HEK293 (cell line): ENCODE results near the gene SPHK1.
"Not testable (repeated sequence)": the region's sequence is repeated elsewhere in the genome, so short reads cannot be mapped to it uniquely, and the experiment has no call there.

Experiments
- CTCF ChIA-PET: fragments of 350-600 bp; formaldehyde crosslinking; extraction: SDS; loops from one replicate; lab custom pipeline; 2021; ENCODE audit warnings: antibody characterized with exemption; lab: Yijun Ruan, JAX
- POLR2A ChIA-PET: fragments of 300-600 bp; formaldehyde crosslinking; extraction: SDS; loops from one replicate; lab custom pipeline; 2020; ENCODE audit warnings: antibody characterized with exemption, inconsistent platforms; lab: Yijun Ruan, JAX
- H3K27ac ChIP-seq: fragments of 200-500 bp; sonication (Bioruptor generic); 2 replicates; pipeline ENCODE4 v1.5.1; 2014; ENCODE audit warnings: low read depth, low read length, control low read depth, inconsistent platforms; ENCODE audit errors: extremely low read depth
- H3K36me3 ChIP-seq, 2 experiments: fragments of 200-500 bp in 1 of 2; sonication (Bioruptor generic) in 1 of 2; 1 replicate in 1 of 2; 2 replicates in 1 of 2; pipeline ENCODE4 v1.5.1; 2014 to 2017; ENCODE audit warnings: inconsistent platforms in 2 of 2, low read length in 2 of 2; ENCODE audit not compliant: control insufficient read depth in 2 of 2, insufficient read depth in 1 of 2
- H3K4me1 ChIP-seq: fragments of 200-500 bp; sonication (Bioruptor generic); 2 replicates; pipeline ENCODE4 v1.5.1; 2014; ENCODE audit warnings: mild to moderate bottlenecking, low read length, inconsistent platforms; ENCODE audit not compliant: control insufficient read depth, insufficient read depth
- H3K4me3 ChIP-seq: 2 replicates; pipeline ENCODE4 v1.5.1; 2011; ENCODE audit warnings: low read depth, mild to moderate bottlenecking, control low read depth, low read length, moderate library complexity
- H3K9me3 ChIP-seq: fragments of 200-500 bp; sonication (Bioruptor generic); 2 replicates; pipeline ENCODE4 v1.5.1; 2014; ENCODE audit warnings: low read depth, low read length, inconsistent platforms; ENCODE audit not compliant: control insufficient read depth, insufficient read depth
- BCL11A ChIP-seq: fragments of 450-650 bp; formaldehyde crosslinking; IDR thresholded peaks from 2 replicates; pipeline ENCODE4 v1.5.1; 2016; ENCODE audit warnings: low read depth, missing biosample characterization, missing genetic modification characterization
- KLF10 ChIP-seq: fragments of 450-650 bp; IDR thresholded peaks from 2 replicates; pipeline ENCODE4 v1.5.1; 2018; ENCODE audit warnings: missing biosample characterization, mild to moderate bottlenecking, missing genetic modification characterization
- MYNN ChIP-seq: fragments of 450-650 bp; formaldehyde crosslinking; IDR thresholded peaks from 2 replicates; pipeline ENCODE4 v1.5.1; 2016; ENCODE audit warnings: missing biosample characterization, missing genetic modification characterization, borderline replicate concordance
- WT1 ChIP-seq: fragments of 450-650 bp; formaldehyde crosslinking; IDR thresholded peaks from 2 replicates; pipeline ENCODE4 v1.5.1; 2016; ENCODE audit warnings: missing biosample characterization, missing genetic modification characterization
- ZBTB17 ChIP-seq: fragments of 450-650 bp; formaldehyde crosslinking; IDR thresholded peaks from 2 replicates; pipeline ENCODE4 v1.5.1; 2016; ENCODE audit warnings: missing biosample characterization, missing genetic modification characterization
- ZFP3 ChIP-seq: fragments of 450-650 bp; formaldehyde crosslinking; IDR thresholded peaks from 2 replicates; pipeline ENCODE4 v1.5.1; 2016; ENCODE audit warnings: low read depth, missing biosample characterization, missing genetic modification characterization
- ZNF112 ChIP-seq: fragments of 450-650 bp; formaldehyde crosslinking; IDR thresholded peaks from 2 replicates; pipeline ENCODE4 v1.5.0; 2017; ENCODE audit warnings: missing biosample characterization, missing genetic modification characterization
- ZNF133 ChIP-seq: fragments of 450-650 bp; formaldehyde crosslinking; IDR thresholded peaks from 2 replicates; pipeline ENCODE4 v1.5.1; 2016; ENCODE audit warnings: missing biosample characterization, missing genetic modification characterization
- ZNF146 ChIP-seq: fragments of 450-650 bp; formaldehyde crosslinking; IDR thresholded peaks from 2 replicates; pipeline ENCODE4 v1.5.1; 2016; ENCODE audit warnings: missing biosample characterization, missing genetic modification characterization
- ZNF18 ChIP-seq: fragments of 450-650 bp; formaldehyde crosslinking; IDR thresholded peaks from 2 replicates; pipeline ENCODE4 v1.5.1; 2016; ENCODE audit warnings: missing biosample characterization, missing genetic modification characterization
- ZNF292 ChIP-seq: fragments of 450-650 bp; formaldehyde crosslinking; IDR thresholded peaks from 2 replicates; pipeline ENCODE4 v1.5.1; 2016; ENCODE audit warnings: low read depth, missing biosample characterization, missing genetic modification characterization, borderline replicate concordance
- ZNF426 ChIP-seq: fragments of 450-650 bp; formaldehyde crosslinking; IDR thresholded peaks from 2 replicates; pipeline ENCODE4 v1.5.1; 2017; ENCODE audit warnings: missing biosample characterization, missing genetic modification characterization, mild to moderate bottlenecking, inconsistent platforms, moderate library complexity
- ZNF639 ChIP-seq: fragments of 450-650 bp; formaldehyde crosslinking; IDR thresholded peaks from 2 replicates; pipeline ENCODE4 v1.5.1; 2016; ENCODE audit warnings: missing biosample characterization, missing genetic modification characterization
- ZNF664 ChIP-seq: fragments of 450-650 bp; formaldehyde crosslinking; IDR thresholded peaks from 2 replicates; pipeline ENCODE4 v1.5.1; 2016; ENCODE audit warnings: missing biosample characterization, missing genetic modification characterization
- ZNF777 ChIP-seq: fragments of 450-650 bp; formaldehyde crosslinking; IDR thresholded peaks from 2 replicates; pipeline ENCODE4 v1.5.1; 2017; ENCODE audit warnings: missing biosample characterization, missing genetic modification characterization, borderline replicate concordance
- TF ChIP-seq, protein P1 (sequence below): fragments of 450-650 bp; formaldehyde crosslinking; conservative IDR thresholded peaks from 2 replicates; pipeline ENCODE4 v1.5.1; 2016; ENCODE audit warnings: low read depth, missing biosample characterization, missing genetic modification characterization

The SPHK1 gene

GRCh38 chr17:76345377-76345974 lies 38.9 kb upstream of the SPHK1 start:
- ChIA-PET POLR2A (interaction anchor here (0.6 kb wide), 1 partner anchor 8 kb away, joined by 3 read pairs; no protein-coding TSS in a partner anchor), CTCF (interaction anchor here (1.1 kb wide), 1 partner anchor 66 kb away, joined by 3 read pairs; no protein-coding TSS in a partner anchor)
- no peaks in the 10 kb centered on the region for H3K9me3 ChIP-seq
- TF ChIP-seq ZNF112 (tag by site-specific recombination) (no peak), KLF10 (tag by site-specific recombination) (no peak), ZFP3 (tag by site-specific recombination) (no peak), ZBTB17 (tag by site-specific recombination) (peak; percentile 81), ZNF777 (tag by site-specific recombination) (no peak), MYNN (tag by site-specific recombination) (no peak), ZNF133 (tag by site-specific recombination) (no peak), WT1 (tag by site-specific recombination) (no peak), BCL11A (tag by site-specific recombination) (no peak), ZNF639 (no peak), ZNF292 (tag by site-specific recombination) (no peak), ZNF146 (tag by site-specific recombination) (no peak), ZNF426 (tag by site-specific recombination) (no peak), ZNF18 (no peak), ZNF664 (tag by site-specific recombination) (peak; percentile 43; the same call in 1 of the 2 replicates)
- TF ChIP-seq, protein P1, sequence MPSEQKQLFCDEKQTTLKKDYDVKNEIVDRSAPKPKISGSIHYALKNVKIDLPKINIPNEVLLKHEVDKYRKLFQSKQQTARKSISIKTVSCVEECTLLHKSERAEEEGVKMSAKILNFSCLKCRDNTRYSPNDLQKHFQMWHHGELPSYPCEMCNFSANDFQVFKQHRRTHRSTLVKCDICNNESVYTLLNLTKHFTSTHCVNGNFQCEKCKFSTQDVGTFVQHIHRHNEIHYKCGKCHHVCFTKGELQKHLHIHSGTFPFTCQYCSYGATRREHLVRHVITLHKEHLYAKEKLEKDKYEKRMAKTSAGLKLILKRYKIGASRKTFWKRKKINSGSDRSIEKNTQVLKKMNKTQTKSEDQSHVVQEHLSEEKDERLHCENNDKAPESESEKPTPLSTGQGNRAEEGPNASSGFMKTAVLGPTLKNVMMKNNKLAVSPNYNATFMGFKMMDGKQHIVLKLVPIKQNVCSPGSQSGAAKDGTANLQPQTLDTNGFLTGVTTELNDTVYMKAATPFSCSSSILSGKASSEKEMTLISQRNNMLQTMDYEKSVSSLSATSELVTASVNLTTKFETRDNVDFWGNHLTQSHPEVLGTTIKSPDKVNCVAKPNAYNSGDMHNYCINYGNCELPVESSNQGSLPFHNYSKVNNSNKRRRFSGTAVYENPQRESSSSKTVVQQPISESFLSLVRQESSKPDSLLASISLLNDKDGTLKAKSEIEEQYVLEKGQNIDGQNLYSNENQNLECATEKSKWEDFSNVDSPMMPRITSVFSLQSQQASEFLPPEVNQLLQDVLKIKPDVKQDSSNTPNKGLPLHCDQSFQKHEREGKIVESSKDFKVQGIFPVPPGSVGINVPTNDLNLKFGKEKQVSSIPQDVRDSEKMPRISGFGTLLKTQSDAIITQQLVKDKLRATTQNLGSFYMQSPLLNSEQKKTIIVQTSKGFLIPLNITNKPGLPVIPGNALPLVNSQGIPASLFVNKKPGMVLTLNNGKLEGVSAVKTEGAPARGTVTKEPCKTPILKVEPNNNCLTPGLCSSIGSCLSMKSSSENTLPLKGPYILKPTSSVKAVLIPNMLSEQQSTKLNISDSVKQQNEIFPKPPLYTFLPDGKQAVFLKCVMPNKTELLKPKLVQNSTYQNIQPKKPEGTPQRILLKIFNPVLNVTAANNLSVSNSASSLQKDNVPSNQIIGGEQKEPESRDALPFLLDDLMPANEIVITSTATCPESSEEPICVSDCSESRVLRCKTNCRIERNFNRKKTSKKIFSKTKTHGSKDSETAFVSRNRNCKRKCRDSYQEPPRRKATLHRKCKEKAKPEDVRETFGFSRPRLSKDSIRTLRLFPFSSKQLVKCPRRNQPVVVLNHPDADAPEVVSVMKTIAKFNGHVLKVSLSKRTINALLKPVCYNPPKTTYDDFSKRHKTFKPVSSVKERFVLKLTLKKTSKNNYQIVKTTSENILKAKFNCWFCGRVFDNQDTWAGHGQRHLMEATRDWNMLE (tag by site-specific recombination): no peak
- H3K4me1 ChIP-seq: no peaks in the 10 kb centered on the region
- peaks cover 64 to 70% of the 10 kb centered on the region in 2 experiments for H3K36me3 ChIP-seq
- H3K4me3 ChIP-seq: no peak overlapping the region
- H3K27ac ChIP-seq: peak overlapping the region; percentile 41; the same call in 1 of the 2 replicates

- CTCF ChIA-PET, H3K4me1 ChIP-seq, POLR2A ChIA-PET, H3K27ac ChIP-seq, H3K9me3 ChIP-seq, H3K4me3 ChIP-seq: not testable (repeated sequence)
- H3K36me3 ChIP-seq: peaks cover 59 to 67% of the 10 kb centered on the region in 2 experiments
Measured at GRCh38 chr17:76346936-76347335, 37.5 kb upstream of the SPHK1 start.
